ENCODE measurements around the gene PGP.
"Not testable (repeated sequence)": the region's sequence is repeated elsewhere in the genome, so short reads cannot be mapped to it uniquely, and the experiment has no call there.

Gene PGP

GRCh38 chr16:2214719-2214968, at the start of gene PGP:
PGP (minus strand) TSS chr16:2214840; CDS start chr16:2214777, 63 bp downstream.
- DNase-seq: no peak

GRCh38 chr16:2263026-2263425, 48.4 kb upstream of the PGP start:
- DNase-seq: not testable (repeated sequence)

- DNase-seq: no peak
Measured at GRCh38 chr16:2260250-2260649, 45.6 kb upstream of the PGP start.

GRCh38 chr16:2258530-2258929, 43.9 kb upstream of the PGP start:
- DNase-seq: not testable (repeated sequence)

- no peak for DNase-seq
Measured at GRCh38 chr16:2257726-2258125, 43.1 kb upstream of the PGP start.

GRCh38 chr16:2256531-2257140, 42.0 kb upstream of the PGP start:
- DNase-seq: no peak

GRCh38 chr16:2253293-2253692, 38.7 kb upstream of the PGP start:
- no peak for DNase-seq

- no peak for DNase-seq
Measured at GRCh38 chr16:2252806-2253148, 38.1 kb upstream of the PGP start.

GRCh38 chr16:2251296-2252111, 36.9 kb upstream of the PGP start, which contains the start of gene ECI1:
ECI1 (minus strand) TSS chr16:2251587; CDS start chr16:2251566, 21 bp downstream.
- DNase-seq: peak; percentile 71

GRCh38 chr16:2250652-2251295, 36.1 kb upstream of the PGP start:
- DNase-seq: peak; percentile 59

- DNase-seq: no peak
Measured at GRCh38 chr16:2246301-2246885, 31.8 kb upstream of the PGP start.

GRCh38 chr16:2244926-2245795, 30.5 kb upstream of the PGP start:
- DNase-seq: no peak

GRCh38 chr16:2244301-2244700, 29.7 kb upstream of the PGP start:
- no peak for DNase-seq

GRCh38 chr16:2243781-2244180, 29.1 kb upstream of the PGP start:
- DNase-seq: no peak

- DNase-seq: no peak
Measured at GRCh38 chr16:2243031-2243528, 28.4 kb upstream of the PGP start.

- DNase-seq: no peak
Measured at GRCh38 chr16:2242598-2242997, 28.0 kb upstream of the PGP start.

- DNase-seq: not testable (repeated sequence)
Measured at GRCh38 chr16:2240331-2240730, 25.7 kb upstream of the PGP start.

- DNase-seq: no peak
Measured at GRCh38 chr16:2238838-2239675, 24.4 kb upstream of the PGP start.

- DNase-seq: no peak
Measured at GRCh38 chr16:2238150-2238837, 23.7 kb upstream of the PGP start.

GRCh38 chr16:2237493-2238149, 23.0 kb upstream of the PGP start:
- DNase-seq: no peak

GRCh38 chr16:2237102-2237482, 22.5 kb upstream of the PGP start:
- DNase-seq: no peak
